ENCODE data around the gene DPYD. TPM values are rescaled to one million over a fixed set of nuclear protein-coding genes. Genes with fewer than 3 reads are reported as not detected.

DPYD gene
- polyA plus RNA-seq, 1 of the 3 experiments (the other 2 are of a cell fraction) = 23.0 TPM

DNA sequence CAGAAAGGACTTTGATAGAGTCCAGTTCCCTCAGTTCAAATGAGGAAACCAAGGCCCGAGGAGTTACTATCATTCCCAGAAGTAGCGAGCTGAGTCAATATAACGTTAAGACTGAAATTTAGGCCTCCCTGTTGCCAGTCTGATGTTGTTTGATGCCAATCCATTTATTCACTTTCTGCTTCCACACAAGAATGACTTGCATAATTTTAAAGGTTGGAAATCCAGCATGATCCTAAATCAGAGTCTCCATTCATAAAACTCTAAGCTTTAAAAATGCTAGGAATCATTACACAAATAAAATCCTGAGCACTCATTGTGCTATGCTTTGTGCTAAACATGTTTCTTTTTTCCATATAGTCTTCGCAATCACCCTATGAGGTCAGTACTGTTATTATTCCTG, 784.9 kb downstream of the DPYD start (continued):
- TF ChIP-seq, protein P1, sequence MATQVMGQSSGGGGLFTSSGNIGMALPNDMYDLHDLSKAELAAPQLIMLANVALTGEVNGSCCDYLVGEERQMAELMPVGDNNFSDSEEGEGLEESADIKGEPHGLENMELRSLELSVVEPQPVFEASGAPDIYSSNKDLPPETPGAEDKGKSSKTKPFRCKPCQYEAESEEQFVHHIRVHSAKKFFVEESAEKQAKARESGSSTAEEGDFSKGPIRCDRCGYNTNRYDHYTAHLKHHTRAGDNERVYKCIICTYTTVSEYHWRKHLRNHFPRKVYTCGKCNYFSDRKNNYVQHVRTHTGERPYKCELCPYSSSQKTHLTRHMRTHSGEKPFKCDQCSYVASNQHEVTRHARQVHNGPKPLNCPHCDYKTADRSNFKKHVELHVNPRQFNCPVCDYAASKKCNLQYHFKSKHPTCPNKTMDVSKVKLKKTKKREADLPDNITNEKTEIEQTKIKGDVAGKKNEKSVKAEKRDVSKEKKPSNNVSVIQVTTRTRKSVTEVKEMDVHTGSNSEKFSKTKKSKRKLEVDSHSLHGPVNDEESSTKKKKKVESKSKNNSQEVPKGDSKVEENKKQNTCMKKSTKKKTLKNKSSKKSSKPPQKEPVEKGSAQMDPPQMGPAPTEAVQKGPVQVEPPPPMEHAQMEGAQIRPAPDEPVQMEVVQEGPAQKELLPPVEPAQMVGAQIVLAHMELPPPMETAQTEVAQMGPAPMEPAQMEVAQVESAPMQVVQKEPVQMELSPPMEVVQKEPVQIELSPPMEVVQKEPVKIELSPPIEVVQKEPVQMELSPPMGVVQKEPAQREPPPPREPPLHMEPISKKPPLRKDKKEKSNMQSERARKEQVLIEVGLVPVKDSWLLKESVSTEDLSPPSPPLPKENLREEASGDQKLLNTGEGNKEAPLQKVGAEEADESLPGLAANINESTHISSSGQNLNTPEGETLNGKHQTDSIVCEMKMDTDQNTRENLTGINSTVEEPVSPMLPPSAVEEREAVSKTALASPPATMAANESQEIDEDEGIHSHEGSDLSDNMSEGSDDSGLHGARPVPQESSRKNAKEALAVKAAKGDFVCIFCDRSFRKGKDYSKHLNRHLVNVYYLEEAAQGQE (IDR thresholded peaks at IDR 0.05; ENCODE audit: low read depth, low read length) = no peak

DNA sequence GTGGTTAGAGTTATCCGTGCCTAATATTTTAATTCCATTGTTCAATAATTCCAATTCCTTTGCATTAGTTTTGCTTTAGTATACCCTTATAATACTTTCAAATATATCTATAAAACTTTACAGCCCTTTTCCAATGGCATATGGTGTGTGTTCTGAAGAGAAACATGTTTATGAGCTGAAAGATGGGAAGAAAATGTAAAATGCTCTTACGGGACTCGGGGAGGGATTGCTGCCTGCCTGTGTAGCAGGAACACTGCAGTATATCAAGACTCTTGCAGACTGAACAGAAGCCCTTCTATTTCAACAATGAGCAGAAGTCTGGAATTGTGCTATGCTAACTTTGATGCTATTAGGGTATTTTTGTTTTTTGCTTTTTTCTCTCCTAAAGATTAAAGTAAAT, 792.4 kb downstream of the DPYD start:
- TF ChIP-seq, protein P2, sequence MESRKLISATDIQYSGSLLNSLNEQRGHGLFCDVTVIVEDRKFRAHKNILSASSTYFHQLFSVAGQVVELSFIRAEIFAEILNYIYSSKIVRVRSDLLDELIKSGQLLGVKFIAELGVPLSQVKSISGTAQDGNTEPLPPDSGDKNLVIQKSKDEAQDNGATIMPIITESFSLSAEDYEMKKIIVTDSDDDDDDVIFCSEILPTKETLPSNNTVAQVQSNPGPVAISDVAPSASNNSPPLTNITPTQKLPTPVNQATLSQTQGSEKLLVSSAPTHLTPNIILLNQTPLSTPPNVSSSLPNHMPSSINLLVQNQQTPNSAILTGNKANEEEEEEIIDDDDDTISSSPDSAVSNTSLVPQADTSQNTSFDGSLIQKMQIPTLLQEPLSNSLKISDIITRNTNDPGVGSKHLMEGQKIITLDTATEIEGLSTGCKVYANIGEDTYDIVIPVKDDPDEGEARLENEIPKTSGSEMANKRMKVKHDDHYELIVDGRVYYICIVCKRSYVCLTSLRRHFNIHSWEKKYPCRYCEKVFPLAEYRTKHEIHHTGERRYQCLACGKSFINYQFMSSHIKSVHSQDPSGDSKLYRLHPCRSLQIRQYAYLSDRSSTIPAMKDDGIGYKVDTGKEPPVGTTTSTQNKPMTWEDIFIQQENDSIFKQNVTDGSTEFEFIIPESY (IDR thresholded peaks at IDR 0.05; ENCODE audit: borderline replicate concordance, low read depth) = no peak
- TF ChIP-seq, protein P3, sequence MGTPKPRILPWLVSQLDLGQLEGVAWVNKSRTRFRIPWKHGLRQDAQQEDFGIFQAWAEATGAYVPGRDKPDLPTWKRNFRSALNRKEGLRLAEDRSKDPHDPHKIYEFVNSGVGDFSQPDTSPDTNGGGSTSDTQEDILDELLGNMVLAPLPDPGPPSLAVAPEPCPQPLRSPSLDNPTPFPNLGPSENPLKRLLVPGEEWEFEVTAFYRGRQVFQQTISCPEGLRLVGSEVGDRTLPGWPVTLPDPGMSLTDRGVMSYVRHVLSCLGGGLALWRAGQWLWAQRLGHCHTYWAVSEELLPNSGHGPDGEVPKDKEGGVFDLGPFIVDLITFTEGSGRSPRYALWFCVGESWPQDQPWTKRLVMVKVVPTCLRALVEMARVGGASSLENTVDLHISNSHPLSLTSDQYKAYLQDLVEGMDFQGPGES (IDR thresholded peaks at IDR 0.05; ENCODE audit: low read depth, low read length) = no peak
- TF ChIP-seq TAF1 (IDR thresholded peaks at IDR 0.05; ENCODE audit: borderline replicate concordance, low read depth, low read length) = no peak
- TF ChIP-seq SIN3A (IDR thresholded peaks at IDR 0.05; ENCODE audit: borderline replicate concordance, low read depth, low read length) = no peak
- TF ChIP-seq, protein P4, sequence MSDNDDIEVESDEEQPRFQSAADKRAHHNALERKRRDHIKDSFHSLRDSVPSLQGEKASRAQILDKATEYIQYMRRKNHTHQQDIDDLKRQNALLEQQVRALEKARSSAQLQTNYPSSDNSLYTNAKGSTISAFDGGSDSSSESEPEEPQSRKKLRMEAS (IDR thresholded peaks at IDR 0.05; ENCODE audit: low read depth) = no peak
- TF ChIP-seq NFIC (IDR thresholded peaks at IDR 0.05; ENCODE audit: borderline replicate concordance) = no peak
- Histone ChIP-seq H3K9me3 (no peaks in the 10 kb centered on the region), H3K27me3 (ENCODE audit: insufficient read depth) (no peaks in the 10 kb centered on the region), H3K4me3 (ENCODE audit: low read depth in 2 of 2, low read length in 1 of 2) (no peak overlapping the region), H3K27ac (ENCODE audit: low read depth in 2 of 2, low read length in 1 of 2) (no peak overlapping the region), H3K79me2 (ENCODE audit: insufficient read depth) (no peaks in the 10 kb centered on the region), H3K9ac (no peak overlapping the region), H3K4me2 (no peak overlapping the region), H3K36me3 (replicated peaks in 1 of 2; ENCODE audit: control insufficient read depth in 1 of 2, insufficient read depth in 2 of 2, low read length in 1 of 2) (peaks cover 2 to 9% of the 10 kb centered on the region in 2 experiments), H4K20me1 (ENCODE audit: insufficient read depth) (no peaks in the 10 kb centered on the region), H3F3A (replicated peaks; ENCODE audit: insufficient read depth) (peaks cover 3% of the 10 kb centered on the region), H3K4me1 (ENCODE audit: control insufficient read depth in 1 of 2, insufficient read depth in 2 of 2, low read depth in 1 of 2, low read length in 1 of 2) (peaks cover 6 to 9% of the 10 kb centered on the region in 2 experiments; a peak in 3 of 4 replicates), H3K9me2 (no peaks in the 10 kb centered on the region; the same call in 1 of the 2 replicates), H2AFZ (ENCODE audit: low read depth) (no peak overlapping the region)
- ChIA-PET CTCF (interaction anchor here (3.4 kb wide), 1 partner anchor 10 kb away, joined by 25 read pairs; no protein-coding TSS in a partner anchor), POLR2A (no interaction called here)
- no peak for DNase-seq
- WGBS (ENCODE audit: low lambda C conversion rate) = 94% methylated on average over 3 of the region's 3 CpGs
